Naive B cell (primary cell): ENCODE measurements around the gene ADAM23. TPM values are rescaled to one million over a fixed set of nuclear protein-coding genes. Genes with fewer than 3 reads are reported as not detected.
A peak's percentile ranks its signal among the peaks of the same experiment; 100 is the strongest.

Experiments
- ATAC-seq, 2 donors: fragments of 150-1000 bp; cut with Tn5 transposase; 2 replicates each; pipeline ENCODE4 v1.10.0; 2021; ENCODE audit warnings: low read depth in 2 of 2, mild to moderate bottlenecking in 2 of 2, moderate library complexity in 2 of 2
- DNase-seq: peaks from one replicate; pipeline ENCODE4 v3.0.0; 2022
- H3K27ac Mint-ChIP-seq, 6 donors: one replicate each; pipeline ENCODE4 v1.8.0; 2020 to 2022; ENCODE audit warnings: mild to moderate bottlenecking in 6 of 6, mixed read lengths in 6 of 6, moderate library complexity in 5 of 6, inconsistent platforms in 2 of 6
- H3K27me3 Mint-ChIP-seq, 3 donors: one replicate each; pipeline ENCODE4 v1.8.0; 2021 to 2022; ENCODE audit warnings: mixed read lengths in 3 of 3, mild to moderate bottlenecking in 1 of 3
- H3K36me3 Mint-ChIP-seq, 2 donors: one replicate each; pipeline ENCODE4 v1.8.0; 2020 to 2022; ENCODE audit warnings: mixed read lengths in 2 of 2, inconsistent platforms in 1 of 2, mild to moderate bottlenecking in 1 of 2
- H3K4me1 Mint-ChIP-seq, 3 donors: one replicate each; pipeline ENCODE4 v1.8.0; 2020 to 2022; ENCODE audit warnings: mixed read lengths in 3 of 3, inconsistent platforms in 1 of 3, mild to moderate bottlenecking in 1 of 3, moderate library complexity in 1 of 3
- H3K4me3 Mint-ChIP-seq, 8 donors: one replicate each; pipeline ENCODE4 v1.8.0; 2020 to 2022; ENCODE audit warnings: mild to moderate bottlenecking in 8 of 8, mixed read lengths in 8 of 8, moderate library complexity in 8 of 8, inconsistent platforms in 2 of 8
- H3K9me3 Mint-ChIP-seq, 7 donors: one replicate each; pipeline ENCODE4 v1.8.0; 2020 to 2022; ENCODE audit warnings: mixed read lengths in 7 of 7, mild to moderate bottlenecking in 5 of 7, inconsistent platforms in 2 of 7, moderate library complexity in 1 of 7
- polyA plus RNA-seq, 6 donors: library from polyadenylated mRNA; unstranded; fragments of 300-500 nt; fragmentation: Illumina TruSeq; gene quantifications; one replicate each; pipeline ENCODE4 v1.2.3, GENCODE V29; 2021; ENCODE audit warnings: low read depth in 6 of 6

The ADAM23 gene
- polyA plus RNA-seq, 6 donors from 2014 or later: 0.26 to 2.9 (median 2.2) TPM

GRCh38 chr2:206565666-206566065 is 122.3 kb downstream of the ADAM23 start:
- no peak overlapping the region for H3K27ac Mint-ChIP-seq
- H3K4me3 Mint-ChIP-seq: no peak overlapping the region
- no peaks in the 10 kb centered on the region for H3K4me1 Mint-ChIP-seq
- DNase-seq (no peak), ATAC-seq (no peak)
- no peaks in the 10 kb centered on the region for H3K27me3 Mint-ChIP-seq
- H3K9me3 Mint-ChIP-seq: no peaks in the 10 kb centered on the region
- no peaks in the 10 kb centered on the region for H3K36me3 Mint-ChIP-seq

DNA sequence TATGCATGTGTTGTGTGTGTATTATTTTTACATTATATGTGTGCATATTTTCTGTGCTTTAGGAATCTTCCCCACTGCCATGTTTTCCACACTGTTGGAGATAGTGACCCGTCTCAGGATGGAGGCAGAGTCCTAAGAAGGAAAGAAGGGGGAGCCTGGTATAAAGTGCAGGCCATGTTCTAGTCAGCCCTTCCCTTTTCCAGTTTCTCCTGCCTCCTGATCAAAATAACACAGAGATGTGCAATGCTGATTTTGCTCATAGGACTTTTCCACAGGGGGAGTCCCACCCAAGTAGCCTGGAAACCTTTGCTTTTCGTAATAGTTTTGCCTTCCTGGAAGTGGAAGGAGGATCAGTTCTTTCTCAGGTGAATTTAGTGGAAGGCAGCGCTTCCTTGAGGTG is 126.1 kb downstream of the ADAM23 start:
- Mint-ChIP-seq H3K9me3 (no peaks in the 10 kb centered on the region), H3K36me3 (no peaks in the 10 kb centered on the region), H3K27me3 (no peaks in the 10 kb centered on the region), H3K4me3 (no peak overlapping the region), H3K4me1 (no peaks in the 10 kb centered on the region), H3K27ac (peak overlapping the region in 1 of 6 donors; percentile 17)
- ATAC-seq: no peak
- no peak for DNase-seq

DNA sequence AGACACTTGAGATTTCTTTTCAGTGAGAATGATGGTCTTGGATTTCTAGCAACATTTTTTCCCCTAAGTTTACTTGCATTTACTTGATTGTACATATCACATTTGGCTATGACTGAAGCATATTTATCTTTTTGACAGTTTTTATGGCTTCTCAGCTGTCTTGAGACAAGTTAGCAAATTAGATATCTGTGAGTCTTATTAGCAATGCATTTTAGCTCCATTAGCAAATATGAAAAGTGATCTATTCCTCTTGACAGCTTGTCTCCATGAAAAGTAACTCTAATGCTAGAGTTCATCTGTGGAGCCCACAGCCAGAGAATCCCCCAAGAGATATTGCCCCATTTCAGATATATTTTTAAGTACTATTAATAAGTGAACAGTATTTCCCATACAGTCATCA is 126.9 kb downstream of the ADAM23 start:
- no peak for DNase-seq
- Mint-ChIP-seq H3K36me3 (no peaks in the 10 kb centered on the region), H3K9me3 (no peaks in the 10 kb centered on the region), H3K27me3 (no peaks in the 10 kb centered on the region), H3K4me1 (no peaks in the 10 kb centered on the region), H3K4me3 (no peak overlapping the region), H3K27ac (no peak overlapping the region)
- ATAC-seq: no peak

DNA sequence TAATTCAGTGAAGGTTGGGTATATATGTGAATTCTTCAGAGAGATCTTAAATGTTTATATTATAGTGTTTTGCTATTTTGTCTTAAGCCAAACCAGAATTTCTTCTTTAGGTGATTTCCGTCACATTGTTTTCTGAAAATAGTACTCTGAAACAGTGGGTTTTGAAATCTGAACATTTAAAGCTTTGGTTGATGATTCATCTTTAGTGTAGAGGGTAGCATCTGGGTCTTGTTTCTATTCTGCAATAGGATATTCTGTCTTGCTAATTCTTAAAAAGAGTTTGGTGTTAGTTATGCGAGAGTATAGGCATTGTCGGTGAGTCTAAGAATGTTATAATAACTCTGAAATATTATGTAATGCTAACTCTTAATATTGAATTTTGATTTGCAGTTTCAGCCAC is 129.4 kb downstream of the ADAM23 start:
- ATAC-seq (no peak), DNase-seq (no peak)
- Mint-ChIP-seq H3K9me3 (no peaks in the 10 kb centered on the region), H3K4me1 (no peaks in the 10 kb centered on the region), H3K4me3 (no peak overlapping the region), H3K27me3 (no peaks in the 10 kb centered on the region), H3K36me3 (no peaks in the 10 kb centered on the region), H3K27ac (no peak overlapping the region)

DNA sequence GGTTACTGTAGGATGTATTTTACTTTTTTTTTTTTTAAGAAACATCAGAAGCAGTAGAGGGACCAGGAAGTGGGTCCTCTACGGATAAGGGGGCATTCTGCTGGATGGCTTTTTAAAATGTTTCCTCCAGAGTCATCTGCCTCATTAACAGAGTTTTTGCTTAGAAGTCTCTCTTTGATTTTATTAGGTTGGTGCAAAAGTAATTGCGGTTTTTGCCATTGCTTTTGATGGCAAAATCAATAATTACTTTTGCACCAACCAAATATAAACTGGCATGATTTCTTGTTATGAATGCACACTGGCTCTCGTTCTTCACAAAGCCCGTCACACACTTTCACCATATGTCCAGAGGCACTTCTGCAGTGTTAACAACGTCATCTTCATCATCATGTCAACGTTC is 130.5 kb downstream of the ADAM23 start:
- Mint-ChIP-seq H3K27me3 (no peaks in the 10 kb centered on the region), H3K9me3 (peaks cover 0 to 6% (median 1%) of the 10 kb centered on the region in 7 donors), H3K4me1 (no peaks in the 10 kb centered on the region), H3K27ac (no peak overlapping the region), H3K36me3 (no peaks in the 10 kb centered on the region), H3K4me3 (no peak overlapping the region)
- DNase-seq (no peak), ATAC-seq (no peak)

GRCh38 chr2:206584323-206585116 is 141.2 kb downstream of the ADAM23 start:
- Mint-ChIP-seq H3K4me1 (no peaks in the 10 kb centered on the region), H3K27ac (peak overlapping the region in 1 of 6 donors; percentile 15), H3K4me3 (no peak overlapping the region), H3K9me3 (peaks cover 0 to 5% (median 2%) of the 10 kb centered on the region in 7 donors), H3K36me3 (no peaks in the 10 kb centered on the region), H3K27me3 (no peaks in the 10 kb centered on the region)
- no peak for DNase-seq
- no peak for ATAC-seq

- ATAC-seq (no peak), DNase-seq (no peak)
- Mint-ChIP-seq H3K4me3 (no peak overlapping the region), H3K4me1 (no peaks in the 10 kb centered on the region), H3K27me3 (no peaks in the 10 kb centered on the region), H3K36me3 (no peaks in the 10 kb centered on the region), H3K27ac (no peak overlapping the region), H3K9me3 (peaks cover 0 to 2% (median 0%) of the 10 kb centered on the region in 7 donors)
These were observed 142.0 kb downstream of the ADAM23 start for GRCh38 chr2:206585335-206585734.

GRCh38 chr2:206586609-206587008 is 143.3 kb downstream of the ADAM23 start:
- Mint-ChIP-seq H3K27ac (no peak overlapping the region), H3K4me3 (no peak overlapping the region), H3K36me3 (no peaks in the 10 kb centered on the region), H3K9me3 (peaks cover 0 to 2% (median 0%) of the 10 kb centered on the region in 7 donors), H3K27me3 (no peaks in the 10 kb centered on the region), H3K4me1 (no peaks in the 10 kb centered on the region)
- DNase-seq: no peak
- ATAC-seq: no peak

DNA sequence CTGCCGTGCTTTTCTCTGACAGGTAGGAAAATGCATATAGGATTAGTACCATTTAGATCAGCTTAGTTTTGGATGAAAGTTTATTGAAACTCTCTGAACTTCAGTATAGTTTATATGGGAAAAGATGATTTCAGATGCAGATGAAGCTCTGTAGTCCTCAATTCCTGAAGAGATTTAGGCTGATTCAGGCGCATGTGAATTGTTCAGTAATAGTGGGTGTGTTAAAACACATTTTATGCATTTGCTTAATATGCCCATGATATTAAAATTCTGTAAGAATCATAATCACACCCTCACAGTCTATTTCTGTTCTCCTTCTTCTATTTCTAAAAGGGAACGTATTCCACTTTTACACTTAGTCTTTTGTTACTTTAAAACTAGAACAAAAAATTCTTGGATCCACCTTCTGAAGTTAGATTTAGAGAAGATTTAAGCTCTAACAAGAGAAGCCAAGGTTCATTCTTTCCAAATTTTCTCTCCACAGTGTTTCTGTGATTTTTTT is 154.4 kb downstream of the ADAM23 start:
- H3K4me1 Mint-ChIP-seq: peaks cover 0 to 4% (median 0%) of the 10 kb centered on the region in 3 donors
- H3K36me3 Mint-ChIP-seq: no peaks in the 10 kb centered on the region
- H3K27ac Mint-ChIP-seq: no peak overlapping the region
- no peaks in the 10 kb centered on the region for H3K9me3 Mint-ChIP-seq
- DNase-seq (no peak), ATAC-seq (no peak)
- H3K4me3 Mint-ChIP-seq: no peak overlapping the region
- no peaks in the 10 kb centered on the region for H3K27me3 Mint-ChIP-seq

DNA sequence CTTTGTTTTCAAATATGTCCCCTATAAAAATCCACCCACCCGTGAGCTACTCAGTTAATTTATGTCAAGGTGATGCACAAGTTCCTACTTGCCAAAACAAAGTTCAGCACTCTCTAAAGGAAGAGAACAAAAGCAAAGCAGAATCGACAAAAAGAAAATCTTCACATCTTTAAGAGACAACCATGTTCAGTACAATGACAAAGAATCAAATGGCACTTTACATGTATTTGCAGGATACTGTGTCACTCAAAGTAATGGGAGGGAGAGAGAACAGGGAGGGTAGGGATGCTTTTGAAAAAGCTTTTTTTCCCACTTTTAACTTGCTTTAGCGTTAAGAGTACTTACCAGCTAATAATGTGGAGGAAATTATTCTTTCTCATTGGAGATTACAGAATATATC is 159.9 kb downstream of the ADAM23 start:
- Mint-ChIP-seq H3K36me3 (no peaks in the 10 kb centered on the region), H3K4me1 (peaks cover 0 to 4% (median 0%) of the 10 kb centered on the region in 3 donors), H3K4me3 (no peak overlapping the region), H3K27me3 (no peaks in the 10 kb centered on the region), H3K9me3 (peaks cover 0 to 1% (median 0%) of the 10 kb centered on the region in 7 donors), H3K27ac (peak overlapping the region in 1 of 6 donors; percentile 70)
- ATAC-seq: no peak
- no peak for DNase-seq

DNA sequence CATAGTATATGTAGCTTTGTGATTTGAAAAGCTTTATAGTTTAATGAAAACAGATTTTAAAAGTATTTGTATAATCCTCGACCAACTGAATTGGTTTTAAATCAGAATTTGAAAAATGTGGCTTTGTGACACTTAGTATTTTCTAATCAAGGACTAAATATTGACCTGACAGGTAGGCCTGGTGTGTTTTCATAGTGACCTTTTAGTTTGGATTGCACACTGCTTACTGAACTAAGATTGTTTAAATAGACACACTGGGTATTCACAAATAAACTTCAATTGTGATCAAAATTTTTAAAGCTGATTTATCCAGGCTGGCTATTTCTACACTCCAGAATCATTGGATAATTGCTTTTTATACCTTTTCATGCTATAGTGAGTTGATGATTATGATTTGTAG is 167.1 kb downstream of the ADAM23 start:
- H3K27me3 Mint-ChIP-seq: no peaks in the 10 kb centered on the region
- no peak overlapping the region for H3K27ac Mint-ChIP-seq
- no peaks in the 10 kb centered on the region for H3K9me3 Mint-ChIP-seq
- H3K36me3 Mint-ChIP-seq: no peaks in the 10 kb centered on the region
- no peaks in the 10 kb centered on the region for H3K4me1 Mint-ChIP-seq
- no peak overlapping the region for H3K4me3 Mint-ChIP-seq
- ATAC-seq: no peak
- DNase-seq: no peak

DNA sequence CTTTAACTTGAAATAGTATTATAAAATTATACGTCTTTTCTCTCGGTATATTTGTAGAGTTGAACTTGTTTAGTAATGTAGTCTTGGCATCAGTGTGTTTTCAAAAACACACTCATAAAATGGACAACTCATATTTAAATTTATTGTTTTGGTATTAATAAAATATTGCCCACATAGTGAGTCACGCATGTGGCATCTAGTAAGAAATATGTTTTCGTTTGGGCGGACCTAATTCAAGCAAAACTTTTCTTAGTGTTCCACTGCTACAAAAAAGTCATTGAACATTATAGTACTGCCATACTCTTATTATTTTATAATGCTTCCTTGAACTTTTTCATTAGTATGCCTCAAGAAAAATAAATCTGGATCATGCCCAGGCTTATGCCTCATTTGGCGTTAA is 167.9 kb downstream of the ADAM23 start:
- no peaks in the 10 kb centered on the region for H3K9me3 Mint-ChIP-seq
- DNase-seq (no peak), ATAC-seq (no peak)
- H3K4me1 Mint-ChIP-seq: no peaks in the 10 kb centered on the region
- H3K4me3 Mint-ChIP-seq: no peak overlapping the region
- no peaks in the 10 kb centered on the region for H3K27me3 Mint-ChIP-seq
- H3K27ac Mint-ChIP-seq: no peak overlapping the region
- H3K36me3 Mint-ChIP-seq: no peaks in the 10 kb centered on the region

DNA sequence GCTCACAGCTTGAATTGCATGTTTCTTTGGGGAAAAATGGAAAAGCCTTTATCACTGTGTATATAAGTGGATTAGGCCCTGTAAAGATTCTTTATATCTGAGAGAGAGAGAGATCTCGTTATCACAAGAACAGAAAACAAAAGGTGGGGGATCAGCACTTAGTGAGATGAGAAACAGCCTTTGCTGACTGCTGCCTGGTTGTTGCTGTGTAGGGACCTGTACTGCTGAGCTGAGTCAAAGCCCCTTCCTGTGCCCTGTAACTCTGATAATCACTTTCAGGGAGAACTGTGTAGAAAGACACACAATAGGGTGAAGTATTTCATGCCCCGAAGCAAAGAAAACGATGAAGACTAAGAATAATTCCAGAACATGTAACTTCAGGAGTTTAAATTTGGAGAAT is 168.4 kb downstream of the ADAM23 start:
- no peaks in the 10 kb centered on the region for H3K9me3 Mint-ChIP-seq
- H3K4me3 Mint-ChIP-seq: peak overlapping the region in 1 of 8 donors; percentile 42
- no peaks in the 10 kb centered on the region for H3K27me3 Mint-ChIP-seq
- DNase-seq (no peak), ATAC-seq (no peak)
- H3K27ac Mint-ChIP-seq: no peak overlapping the region
- H3K4me1 Mint-ChIP-seq: no peaks in the 10 kb centered on the region
- no peaks in the 10 kb centered on the region for H3K36me3 Mint-ChIP-seq

- Mint-ChIP-seq H3K27me3 (no peaks in the 10 kb centered on the region), H3K27ac (no peak overlapping the region), H3K36me3 (no peaks in the 10 kb centered on the region), H3K9me3 (no peaks in the 10 kb centered on the region), H3K4me1 (no peaks in the 10 kb centered on the region), H3K4me3 (no peak overlapping the region)
- DNase-seq: no peak
- ATAC-seq: no peak
These were observed 171.5 kb downstream of the ADAM23 start for GRCh38 chr2:206614811-206615210.
